GM19463 (cell line): Measurements from ENCODE around the gene ZEB2.

Experiments used
- ATAC-seq: cut with Tn5 transposase; IDR thresholded peaks from one replicate; pipeline ENCODE4 v1.9.1; 2021; ENCODE audit warnings: mild to moderate bottlenecking, moderate library complexity; ENCODE audit not compliant: unreplicated experiment

Gene ZEB2

DNA sequence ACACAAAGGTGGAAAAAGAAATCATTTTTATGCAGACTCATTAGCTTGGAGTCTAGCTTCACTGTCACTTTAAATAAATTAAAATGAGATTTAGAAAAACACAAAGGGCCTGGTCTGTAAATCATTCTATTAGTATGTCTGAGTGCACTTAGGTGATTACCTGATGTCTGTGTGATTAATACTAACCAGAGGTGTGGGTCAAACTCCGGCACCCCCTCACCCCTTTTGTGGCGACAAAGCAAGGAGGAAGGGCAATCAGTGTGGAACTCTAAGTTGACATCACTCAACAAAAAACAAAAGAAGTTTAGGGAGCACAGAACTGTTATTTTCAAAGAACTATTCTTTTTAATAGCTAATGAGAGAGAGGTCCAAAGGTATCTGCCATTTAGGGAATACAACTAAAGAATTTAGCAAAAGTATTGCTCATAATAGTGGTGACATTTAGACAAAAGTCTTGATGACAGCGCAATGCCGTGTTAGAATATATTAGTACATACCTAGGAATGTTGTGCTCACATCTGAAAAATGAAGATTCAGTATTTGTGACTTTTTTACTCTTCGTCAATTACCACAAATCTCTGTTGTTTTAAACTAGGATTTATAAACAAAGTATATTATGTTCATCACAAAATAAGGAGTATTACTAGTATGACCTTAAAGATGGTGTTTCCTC is 66.3 kb downstream of the ZEB2 start:
- no peak for ATAC-seq

DNA sequence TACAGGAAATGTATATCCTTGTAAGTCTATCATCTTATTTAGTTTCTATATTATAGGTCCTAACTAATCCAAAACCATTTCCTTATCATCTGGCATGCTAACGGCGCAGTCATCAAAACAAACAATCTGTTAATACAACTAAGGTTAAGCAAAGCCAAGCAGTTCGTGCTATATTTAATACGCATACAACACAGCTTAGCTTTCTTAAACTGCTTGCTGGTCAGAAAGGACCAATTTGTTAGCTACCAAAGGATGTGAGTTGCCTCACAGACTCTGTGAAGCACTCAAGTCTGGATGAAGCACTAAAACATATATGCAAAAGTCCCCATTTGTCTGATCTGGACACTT is 67.0 kb downstream of the ZEB2 start:
- no peak for ATAC-seq

DNA sequence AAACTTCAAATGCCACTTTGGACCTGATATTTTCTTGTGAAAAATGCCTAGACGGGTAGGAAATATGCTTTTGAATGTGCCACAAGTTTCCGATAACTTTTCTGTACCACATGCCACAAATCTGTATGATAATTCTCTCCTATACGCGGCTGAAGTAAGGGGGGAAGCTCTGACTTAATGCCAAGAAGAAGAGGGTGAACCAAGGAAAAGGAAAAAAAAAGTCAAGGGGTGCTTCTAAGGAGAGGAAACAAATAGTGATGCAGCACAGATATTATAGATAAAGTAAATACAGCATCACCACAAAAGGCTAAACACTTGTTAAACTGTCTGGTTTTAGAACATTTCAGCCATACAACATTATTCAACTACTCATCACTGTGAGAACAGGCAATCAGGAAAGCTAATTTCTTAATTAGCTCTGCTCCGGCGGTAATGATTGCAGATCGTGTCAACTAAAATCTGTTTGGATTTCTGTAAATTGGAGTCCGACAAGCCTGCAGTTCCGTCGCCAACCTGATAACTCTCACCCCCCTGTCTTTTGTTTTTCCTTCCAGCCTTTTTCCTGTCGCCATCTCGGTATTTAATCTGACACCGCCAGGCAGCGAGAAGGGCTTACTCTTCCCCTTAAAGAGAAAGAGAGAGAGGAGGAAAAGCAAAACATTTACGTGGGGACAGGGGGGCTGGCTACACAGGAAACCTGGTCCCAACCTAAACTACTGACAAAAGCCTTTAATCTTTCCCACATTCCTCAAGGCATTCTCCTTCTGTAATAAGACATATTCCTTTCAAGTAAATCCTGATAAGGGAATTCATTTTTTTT is 67.5 kb downstream of the ZEB2 start:
- ATAC-seq = no peak

DNA sequence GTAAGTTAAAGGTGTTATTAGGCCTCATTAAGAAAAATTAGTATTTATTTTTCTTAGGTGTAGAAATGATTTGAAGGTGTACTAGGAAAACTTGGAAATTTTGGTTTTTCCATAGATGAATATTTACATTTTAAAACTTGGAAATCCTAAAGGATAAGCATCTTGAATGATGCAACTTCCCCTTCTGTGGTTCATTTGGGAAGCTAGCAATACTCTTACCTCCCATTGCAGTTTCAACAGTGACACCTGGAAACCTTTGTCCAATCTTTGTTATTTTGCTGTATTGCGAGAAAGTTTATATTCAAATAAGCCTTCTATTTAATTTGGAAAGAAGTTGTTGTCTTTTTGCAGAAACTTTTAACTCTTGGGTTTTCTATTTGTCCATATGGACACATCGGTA is 68.5 kb downstream of the ZEB2 start:
- ATAC-seq = no peak

DNA sequence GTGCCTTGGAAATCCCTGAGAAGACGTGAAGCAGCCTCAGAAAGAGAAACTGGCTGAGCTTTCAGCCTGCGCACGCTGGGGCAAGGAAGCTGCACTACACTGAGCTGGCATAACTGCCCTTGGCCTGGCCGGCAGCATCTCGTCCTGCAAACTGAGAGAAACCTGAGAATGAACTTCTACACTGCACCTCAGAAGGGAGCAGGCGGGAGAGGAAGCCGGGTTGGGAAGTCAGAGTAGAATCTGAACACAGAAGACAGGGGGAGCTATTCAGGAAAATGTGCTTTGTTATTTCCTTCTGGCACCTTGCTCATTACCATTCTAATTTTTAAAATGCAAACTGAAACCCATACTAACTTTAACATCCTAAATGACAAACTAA is 70.9 kb downstream of the ZEB2 start:
- no peak for ATAC-seq

DNA sequence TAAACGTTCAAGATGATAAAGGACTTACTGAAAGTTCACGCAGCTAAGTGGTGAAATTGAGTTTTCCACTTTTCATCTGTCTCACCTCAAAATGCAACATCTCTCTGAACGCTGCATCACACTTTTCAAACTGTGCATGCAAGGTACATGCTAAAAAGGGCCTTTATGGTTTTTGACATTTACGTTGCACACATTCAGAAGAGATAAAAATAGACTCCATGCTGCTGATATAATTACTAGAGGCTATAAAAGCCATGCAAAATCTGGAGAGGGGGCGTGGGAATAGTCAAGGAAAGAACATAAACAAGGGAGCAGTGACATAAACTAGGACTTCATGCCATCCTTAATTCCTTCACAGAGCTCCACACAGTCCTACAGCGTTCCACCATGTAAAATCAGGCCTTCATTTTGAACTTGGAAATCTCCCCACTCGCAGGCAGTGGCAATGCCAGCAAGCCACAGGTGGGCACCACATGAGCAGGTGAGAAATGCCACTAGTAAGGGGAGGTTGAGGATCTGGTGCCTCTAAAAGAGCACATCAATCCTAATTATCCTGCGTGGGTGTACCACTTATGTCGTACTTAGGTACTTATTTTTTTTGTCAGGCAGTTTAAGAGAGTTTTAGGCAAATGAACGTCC is 71.4 kb downstream of the ZEB2 start:
- ATAC-seq = no peak

DNA sequence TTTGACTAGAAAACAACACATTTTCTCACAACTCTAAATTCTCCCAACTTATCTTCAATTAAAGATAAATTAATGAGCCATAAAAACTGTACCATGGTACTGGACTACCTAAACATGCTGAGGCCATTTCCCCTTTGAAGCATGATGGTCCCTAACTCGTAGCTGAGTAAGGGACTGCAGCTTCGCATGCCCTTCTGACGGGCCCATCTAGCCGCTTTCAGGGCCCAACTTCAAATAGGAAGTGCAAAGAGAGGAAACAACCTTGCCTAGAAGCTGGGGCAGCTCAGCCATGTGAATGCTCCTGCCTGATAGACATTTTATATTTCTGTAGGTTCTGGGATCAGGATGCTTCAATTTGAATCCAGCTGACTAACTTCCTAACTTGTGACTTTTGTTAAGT is 72.4 kb downstream of the ZEB2 start:
- ATAC-seq = no peak

DNA sequence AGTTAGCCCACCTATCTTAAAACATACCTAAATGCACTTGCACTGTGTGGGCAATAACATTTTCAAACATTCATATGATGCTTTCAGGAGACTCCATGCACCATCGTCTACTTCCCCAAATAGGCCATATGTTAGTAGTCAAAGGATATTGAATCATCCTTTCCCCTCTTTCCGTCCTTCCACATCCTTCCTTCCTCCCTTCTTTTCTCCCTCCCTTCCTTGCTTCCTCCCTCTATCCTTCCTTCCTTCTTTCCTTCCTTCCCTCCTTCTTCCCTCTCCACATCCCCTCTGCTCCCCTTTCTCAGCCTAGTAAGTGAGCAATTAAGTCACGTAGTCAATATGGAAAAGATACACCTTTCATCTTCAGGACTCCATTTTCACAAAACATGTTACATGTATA is 73.8 kb downstream of the ZEB2 start:
- no peak for ATAC-seq

DNA sequence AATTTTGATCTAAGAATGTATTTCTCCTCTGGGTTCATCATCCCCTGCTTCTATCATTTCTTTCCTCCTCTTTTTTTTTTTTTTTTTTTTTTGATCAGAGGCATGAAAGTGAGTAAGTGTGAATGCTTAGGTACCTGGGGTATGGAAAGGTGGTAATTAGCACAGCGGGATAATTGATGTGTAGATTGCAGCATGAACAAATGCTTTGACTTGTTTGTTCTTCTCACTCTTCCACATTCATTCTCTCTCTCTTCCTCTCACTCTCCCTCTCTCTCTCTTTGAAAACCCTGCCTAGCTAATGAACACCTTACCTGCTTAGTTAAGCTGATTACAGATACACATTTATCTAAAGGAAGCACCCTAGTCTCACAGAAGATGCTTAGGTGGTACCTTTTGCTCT is 74.7 kb downstream of the ZEB2 start:
- no peak for ATAC-seq

DNA sequence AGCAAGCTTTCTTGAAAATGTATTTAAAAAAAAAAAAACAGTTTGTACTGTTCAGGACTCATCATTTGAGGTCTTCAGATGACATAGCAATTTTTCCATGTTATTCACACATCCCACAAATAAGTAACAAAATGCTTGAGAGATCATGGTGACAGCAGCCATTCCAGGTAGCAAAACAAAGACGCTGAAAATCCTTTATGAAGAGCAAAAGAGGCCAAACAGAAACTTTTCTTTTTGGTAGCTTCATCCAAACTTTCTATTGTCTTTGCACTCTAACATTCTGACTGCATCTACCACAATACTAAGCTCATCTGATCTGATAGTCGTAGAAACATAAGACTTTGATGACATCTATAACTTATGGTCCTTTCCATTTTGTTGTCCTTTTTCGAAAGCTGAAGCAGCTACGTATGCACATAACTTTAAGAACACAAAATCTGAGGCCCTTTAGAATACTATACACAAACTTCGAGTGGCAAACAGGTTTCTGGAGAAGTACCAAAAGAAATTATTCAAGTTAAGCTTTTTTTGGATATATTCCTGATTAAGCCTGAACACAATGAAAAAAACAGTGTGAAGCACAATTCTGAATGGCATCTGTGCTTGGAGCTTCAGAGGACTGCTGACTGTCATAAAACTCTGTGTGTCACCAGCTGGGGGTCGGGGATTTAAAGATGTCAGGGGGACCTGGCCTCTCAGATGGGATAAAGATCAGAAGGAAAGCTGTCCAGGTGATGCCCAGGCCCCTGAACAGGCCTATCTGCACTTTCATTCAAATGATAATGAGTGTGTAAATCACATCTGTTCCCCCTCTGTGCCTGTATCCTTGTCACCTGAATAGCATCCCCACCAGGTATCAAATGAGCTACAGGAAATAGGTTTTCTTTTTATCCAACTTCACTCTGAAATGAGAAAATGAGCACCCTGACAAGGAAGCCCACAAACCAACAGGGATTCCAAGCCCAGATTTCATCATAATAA is 75.8 kb downstream of the ZEB2 start:
- no peak for ATAC-seq

DNA sequence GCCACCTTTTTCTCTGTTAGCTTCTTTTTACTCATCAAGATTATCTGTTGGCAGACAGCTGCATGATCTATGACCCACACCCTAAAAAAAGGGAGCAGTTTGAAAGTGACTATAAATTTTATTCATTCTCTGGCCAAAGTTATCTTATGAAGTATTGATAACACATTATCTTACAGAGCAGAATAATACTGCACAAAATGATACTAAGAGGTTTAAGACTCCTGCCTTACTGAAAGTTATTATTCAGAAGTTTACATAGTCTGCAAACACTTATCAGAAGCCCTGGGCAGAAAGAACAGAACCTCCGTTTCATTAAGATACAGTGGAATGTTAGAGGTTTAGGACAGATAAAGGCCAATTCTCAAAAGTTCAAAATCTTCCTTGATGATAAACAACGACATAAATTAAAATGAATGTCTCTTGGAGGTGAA is 78.2 kb downstream of the ZEB2 start:
- no peak for ATAC-seq

DNA sequence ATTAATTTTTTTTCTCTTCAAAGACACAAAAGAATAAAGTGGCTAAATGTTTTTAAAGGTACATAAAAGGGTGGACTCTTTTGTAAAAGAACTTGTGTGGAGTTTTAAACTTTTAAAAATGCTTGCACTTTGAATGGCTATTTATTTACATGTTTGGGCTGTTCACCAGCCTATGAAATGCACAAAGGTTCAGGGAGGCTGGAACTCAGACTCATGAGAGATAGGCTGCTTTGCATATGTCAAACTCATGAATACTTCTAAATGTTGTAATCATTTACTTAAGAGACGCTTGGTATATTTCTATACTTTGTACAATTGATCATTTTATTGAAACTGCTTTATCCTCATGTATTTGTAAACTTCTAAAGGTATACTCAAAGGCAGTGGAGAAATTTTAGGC is 79.9 kb downstream of the ZEB2 start:
- no peak for ATAC-seq

DNA sequence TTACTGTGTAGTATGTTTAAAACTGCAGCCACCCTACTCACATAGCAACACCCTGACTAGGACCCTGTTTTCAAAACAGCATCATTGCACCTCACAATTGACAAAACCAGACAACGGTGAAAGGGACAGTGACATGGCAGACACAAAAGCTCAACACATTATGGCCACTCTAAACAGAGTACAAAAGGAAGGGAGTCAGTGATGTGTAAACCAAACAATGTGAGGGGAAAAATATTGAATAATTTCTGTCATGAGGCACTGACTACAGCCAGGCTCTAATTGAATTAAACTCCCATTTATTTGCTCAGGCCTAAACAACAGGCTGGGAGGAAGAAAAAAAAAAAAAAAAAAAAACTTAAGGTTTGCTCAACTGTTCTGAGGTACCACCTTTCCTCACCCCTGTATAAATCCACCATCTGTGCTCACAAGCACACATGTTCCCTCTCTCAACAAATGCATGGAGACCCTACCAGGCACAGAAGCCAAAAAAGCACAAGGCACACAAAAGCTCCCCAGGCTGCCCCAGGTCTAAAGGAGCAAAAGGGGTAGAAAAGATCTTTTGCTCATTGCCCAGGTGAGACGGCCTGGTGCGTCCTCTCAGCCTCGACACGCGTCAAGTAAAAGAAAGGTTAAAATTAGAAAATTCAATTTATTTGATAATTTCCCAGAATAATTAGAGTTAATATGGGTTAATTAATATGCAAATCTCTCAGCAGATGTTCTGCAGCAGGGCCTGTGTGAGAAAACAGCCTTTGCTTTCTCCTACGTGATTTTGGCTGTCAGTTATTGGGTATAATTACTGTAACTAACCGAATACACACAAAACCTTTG is 80.9 kb downstream of the ZEB2 start:
- ATAC-seq = no peak

DNA sequence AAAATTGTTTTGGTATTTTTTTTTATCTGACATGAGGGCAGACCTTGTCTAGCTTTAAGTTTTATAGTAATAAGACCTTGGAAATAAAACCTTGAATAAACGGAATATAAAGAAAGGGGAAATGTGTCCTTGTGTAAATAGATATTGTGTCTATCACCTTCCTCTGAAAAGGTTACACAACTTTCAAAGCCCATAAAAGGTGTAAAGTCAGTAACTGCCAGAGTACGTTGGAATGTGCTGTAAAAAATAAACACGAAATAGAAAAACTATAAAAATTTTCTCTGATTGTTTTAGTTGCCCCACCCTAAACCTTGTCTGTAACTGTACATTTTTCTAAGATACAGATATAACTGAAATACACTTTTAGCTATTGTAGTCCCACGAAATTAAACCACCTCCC is 82.3 kb downstream of the ZEB2 start:
- ATAC-seq = no peak

DNA sequence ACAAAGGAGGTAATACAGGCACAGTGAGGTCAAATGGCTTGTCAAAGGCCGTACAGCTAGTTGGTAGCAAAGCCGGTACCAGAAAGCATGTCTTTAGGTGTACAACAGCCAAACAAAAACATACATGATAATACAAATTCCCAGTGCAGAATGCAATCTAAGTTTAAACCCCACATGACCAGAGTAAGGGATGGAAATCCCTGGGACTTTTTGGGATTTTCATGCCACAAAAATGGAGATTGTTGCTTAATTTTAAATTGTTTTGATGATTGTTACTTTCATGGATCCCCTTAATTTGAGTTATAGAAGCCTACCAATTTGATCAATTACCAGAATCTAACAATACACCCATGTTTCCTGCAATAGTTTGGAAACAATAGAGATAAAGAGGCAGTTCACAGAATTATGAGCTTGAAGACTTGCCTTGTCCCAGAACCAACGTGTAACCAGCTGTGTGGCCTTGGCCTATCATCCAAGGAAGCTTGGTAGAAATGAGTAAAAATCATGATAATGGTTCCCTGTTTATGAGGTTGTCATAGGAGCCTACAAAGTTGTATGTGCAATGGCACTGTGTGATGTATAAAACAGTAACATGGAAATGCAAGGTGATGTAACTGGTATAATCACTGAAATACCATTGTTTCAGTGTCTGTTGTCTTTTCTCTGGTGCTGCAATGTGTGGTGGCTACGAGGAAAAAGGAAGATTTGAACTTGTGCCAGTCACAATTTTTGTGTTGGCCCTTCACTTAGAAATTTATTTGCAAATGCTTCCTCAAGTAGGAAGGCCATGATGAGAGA is 85.3 kb downstream of the ZEB2 start:
- no peak for ATAC-seq

DNA sequence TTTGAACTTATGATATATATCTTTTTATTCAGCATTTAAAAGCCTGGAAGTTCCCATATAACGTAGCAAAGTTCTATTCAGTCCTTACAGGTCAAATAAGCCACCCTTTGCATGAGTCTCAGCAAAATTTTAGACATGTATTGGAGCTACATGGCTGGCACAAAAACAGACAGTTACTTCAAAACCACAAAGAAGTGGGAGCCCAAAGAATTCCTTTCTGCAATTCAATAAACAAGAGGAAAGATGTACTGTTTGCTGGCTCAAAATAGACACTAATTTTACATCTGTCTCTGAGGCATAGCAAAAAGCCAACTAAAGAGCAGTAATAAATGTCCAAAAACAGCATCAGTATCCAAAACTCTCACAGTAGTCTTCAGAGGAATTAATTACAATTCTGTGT is 87.0 kb downstream of the ZEB2 start:
- ATAC-seq = no peak

DNA sequence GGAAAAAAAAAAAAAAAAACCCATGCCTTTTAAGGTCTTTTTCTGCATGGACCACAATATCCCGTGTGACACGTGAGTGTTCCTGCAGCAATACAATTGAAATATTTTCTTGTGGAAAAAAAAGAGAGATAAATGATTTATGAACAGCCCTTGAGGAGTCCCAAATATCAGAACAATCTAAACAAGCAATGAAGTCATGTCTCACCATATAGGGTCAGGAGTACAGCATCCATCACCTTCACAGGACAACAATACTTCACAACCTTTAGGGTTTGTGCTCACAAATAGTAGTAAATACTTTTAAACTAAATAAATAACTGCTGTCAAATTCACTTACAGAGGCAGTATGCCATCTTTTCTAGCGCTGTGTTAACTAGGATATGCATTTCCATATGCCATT is 87.9 kb downstream of the ZEB2 start:
- no peak for ATAC-seq

DNA sequence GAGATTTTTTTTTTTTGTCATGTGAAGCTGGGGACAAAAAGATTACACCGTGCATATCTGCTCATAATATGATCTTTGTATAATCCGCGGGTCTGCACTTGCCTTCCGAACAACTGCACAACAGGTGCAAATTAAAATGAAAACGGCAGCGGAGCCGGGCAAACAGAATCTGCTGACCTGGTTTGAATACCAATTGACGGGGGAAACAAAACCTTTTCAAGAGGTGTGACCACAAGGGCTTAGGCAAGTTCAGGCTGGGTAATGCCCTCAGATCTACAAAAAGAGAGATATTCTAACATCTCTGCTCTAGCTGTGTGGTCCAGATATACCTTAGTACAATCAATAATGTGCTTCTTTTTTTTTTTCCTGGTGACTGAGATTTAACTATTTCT is 88.5 kb downstream of the ZEB2 start:
- peak; percentile 28 for ATAC-seq

DNA sequence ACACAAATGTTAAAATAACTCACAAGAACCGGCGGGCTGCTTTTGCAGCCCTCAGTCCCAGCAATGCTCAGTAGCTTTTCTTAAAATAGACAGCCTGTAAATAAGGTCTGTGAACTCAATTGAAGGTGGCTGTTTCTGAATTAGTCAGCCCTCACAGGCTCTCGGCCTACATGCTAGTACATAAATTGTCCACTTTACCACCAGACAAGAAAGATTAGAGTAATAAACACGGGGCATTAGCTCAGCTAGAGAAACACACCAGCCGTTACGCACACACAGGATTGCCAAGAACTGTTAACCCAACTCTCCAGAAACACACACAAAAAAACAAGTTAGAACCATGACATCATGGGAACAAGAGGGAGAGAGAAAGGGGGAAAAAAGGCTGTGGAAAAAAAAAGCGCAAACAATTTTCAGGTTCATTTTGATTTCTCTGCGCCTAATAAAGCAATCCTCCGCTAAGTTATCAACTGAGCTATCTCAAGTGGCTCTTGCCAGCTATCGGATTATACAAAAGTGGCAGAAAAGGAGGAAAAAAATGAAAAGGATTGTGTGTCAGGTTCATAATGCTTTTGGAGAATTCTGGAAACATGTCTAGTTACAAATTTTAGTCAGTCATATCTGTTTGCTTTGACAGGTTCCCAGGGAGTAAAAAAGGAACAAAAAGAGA is 89.1 kb downstream of the ZEB2 start:
- peak; percentile 98 for ATAC-seq
